Measurements from ENCODE around the gene PAX2. TPM values are rescaled to one million over a fixed set of nuclear protein-coding genes. Genes with fewer than 3 reads are reported as not detected.

Gene PAX2
- total and polyA plus RNA-seq, 2 of the 8 experiments (the other 6 are each of a cell fraction or from before 2014, with no cell fraction given), result 0.02 TPM; not detected in 1

DNA sequence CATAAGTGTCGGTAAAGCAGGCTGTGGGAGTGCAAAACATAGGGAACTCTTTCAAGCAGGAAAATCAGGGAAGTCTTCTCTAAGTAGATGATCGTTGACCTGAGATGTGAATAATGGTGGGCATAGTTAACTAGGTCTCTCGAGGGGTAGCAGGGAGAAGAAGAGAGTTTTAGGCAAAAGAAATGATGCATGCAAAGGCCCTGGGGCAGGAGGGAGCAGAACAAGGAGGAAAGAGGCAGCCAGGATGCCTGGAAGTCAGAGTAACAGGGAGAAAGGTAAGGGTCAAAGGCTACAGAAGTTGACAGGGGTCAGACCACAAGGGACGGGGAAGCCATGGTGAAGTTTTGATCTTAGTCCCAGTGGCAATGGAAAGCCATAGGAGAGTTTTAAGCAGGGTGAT, 47.8 kb upstream of the PAX2 start:
- Histone ChIP-seq H3K4me2 (ENCODE audit: insufficient read depth in 1 of 2, low read depth in 2 of 2, low read length in 2 of 2) (no peak overlapping the region), H3K4me1 (replicated peaks in 1 of 4; ENCODE audit: control insufficient read depth in 3 of 4, insufficient read depth in 4 of 4, low read length in 3 of 4) (no peaks in the 10 kb centered on the region), H2BK5ac (ENCODE audit: low read depth, low read length) (no peak overlapping the region), H2AFZ (ENCODE audit: low read length) (no peak overlapping the region), H4K91ac (replicated peaks; ENCODE audit: insufficient read length, low read length) (no peak overlapping the region), H3K23me2 (ENCODE audit: low read depth, low read length) (no peaks in the 10 kb centered on the region), H3K27ac (ENCODE audit: low read depth, low read length) (no peak overlapping the region), H2BK120ac (replicated peaks; ENCODE audit: low read depth, low read length) (no peak overlapping the region), H3K36me3 (ENCODE audit: control insufficient read depth in 2 of 4, insufficient read depth in 4 of 4, low read length in 3 of 4) (no peaks in the 10 kb centered on the region), H3K9ac (replicated peaks in 1 of 4; ENCODE audit: extremely low read depth in 1 of 4, low read depth in 3 of 4, low read length in 3 of 4) (no peak overlapping the region), H3K23ac (ENCODE audit: insufficient read length) (no peak overlapping the region), H3K79me1 (ENCODE audit: low read depth, low read length) (no peaks in the 10 kb centered on the region), H3K18ac (ENCODE audit: extremely low read depth, low read length) (no peak overlapping the region), H3K4ac (replicated peaks; ENCODE audit: insufficient read length, low read depth, low read length) (no peak overlapping the region), H3K27me3 (replicated peaks in 1 of 4; ENCODE audit: control insufficient read depth in 3 of 4, extremely low read depth in 1 of 4, insufficient read depth in 3 of 4, low read length in 3 of 4) (peaks cover 0 to 8% (median 2%) of the 10 kb centered on the region in 4 experiments; a peak in 4 of 7 replicates), H2BK15ac (ENCODE audit: low read length) (no peak overlapping the region), H2AK5ac (ENCODE audit: low read depth, low read length) (no peak overlapping the region), H3K4me3 (ENCODE audit: extremely low read depth in 1 of 4, insufficient read depth in 2 of 4, low read depth in 3 of 4, low read length in 4 of 4) (no peak overlapping the region), H3K9me3 (ENCODE audit: insufficient read depth in 2 of 2, low read depth in 1 of 2, low read length in 1 of 2) (no peaks in the 10 kb centered on the region), H3K79me2 (ENCODE audit: control insufficient read depth in 1 of 2, insufficient read depth in 2 of 2, low read length in 2 of 2) (no peaks in the 10 kb centered on the region), H4K20me1 (replicated peaks in 1 of 2; ENCODE audit: control insufficient read depth in 1 of 2, insufficient read depth in 2 of 2, low read length in 2 of 2) (no peaks in the 10 kb centered on the region), H4K8ac (ENCODE audit: extremely low read depth, insufficient read depth, low read length) (no peak overlapping the region), H3K56ac (replicated peaks; ENCODE audit: insufficient read length, low read depth, low read length) (no peak overlapping the region), H4K5ac (ENCODE audit: insufficient read length, low read depth, low read length) (no peak overlapping the region), H2BK20ac (ENCODE audit: low read length) (no peak overlapping the region), H2BK12ac (ENCODE audit: low read depth, low read length) (no peak overlapping the region), H3K14ac (ENCODE audit: insufficient read length) (no peak overlapping the region)
- FAIRE-seq (no peak), DNase-seq (ENCODE audit: low read depth in 1 of 2, low spot score in 2 of 2) (no peak)
- ChIA-PET POLR2A (ENCODE audit: partially characterized antibody) (no interaction called here), CTCF (ENCODE audit: partially characterized antibody) (interaction anchor here (1.0 kb wide), 2 partner anchors 46 to 129 kb away, joined by 3 read pairs; no protein-coding TSS in a partner anchor)
- WGBS, 2 experiments (ENCODE audit: extremely low coverage in 1 of 2, insufficient coverage in 1 of 2, insufficient read length in 1 of 2, insufficient replicate concordance in 2 of 2, low coverage in 1 of 2, low lambda C conversion rate in 2 of 2, missing lambda C conversion rate in 1 of 2), result 97% methylated on average over 4 of the region's 4 CpGs; no CpG with 5 or more reads in 1 of the 2 experiments
- TF ChIP-seq GABPA (IDR thresholded peaks at IDR 0.05; ENCODE audit: borderline replicate concordance, insufficient read depth, low read length) (no peak), ASH2L (IDR thresholded peaks at IDR 0.05; ENCODE audit: low read length) (no peak), EGR1 (IDR thresholded peaks at IDR 0.05; ENCODE audit: borderline replicate concordance, low read depth, low read length) (no peak), SP1 (IDR thresholded peaks at IDR 0.05; ENCODE audit: low read depth, low read length) (no peak), SUZ12 (IDR thresholded peaks at IDR 0.05; ENCODE audit: low read length) (no peak), HDAC2 (IDR thresholded peaks at IDR 0.05; ENCODE audit: borderline replicate concordance in 1 of 2, low read depth in 2 of 2, low read length in 2 of 2) (no peak), EP300 (IDR thresholded peaks at IDR 0.05; ENCODE audit: borderline replicate concordance in 1 of 2, low read depth in 2 of 2, low read length in 2 of 2) (no peak)
- TF ChIP-seq, protein P1, sequence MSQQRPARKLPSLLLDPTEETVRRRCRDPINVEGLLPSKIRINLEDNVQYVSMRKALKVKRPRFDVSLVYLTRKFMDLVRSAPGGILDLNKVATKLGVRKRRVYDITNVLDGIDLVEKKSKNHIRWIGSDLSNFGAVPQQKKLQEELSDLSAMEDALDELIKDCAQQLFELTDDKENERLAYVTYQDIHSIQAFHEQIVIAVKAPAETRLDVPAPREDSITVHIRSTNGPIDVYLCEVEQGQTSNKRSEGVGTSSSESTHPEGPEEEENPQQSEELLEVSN (IDR thresholded peaks at IDR 0.05), result no peak

Measured in H1 (cell line).